ENCODE data around the gene MROH8. TPM values are rescaled to one million over a fixed set of nuclear protein-coding genes. Genes with fewer than 3 reads are reported as not detected.

MROH8 gene
- polyA plus RNA-seq, 1 donor (not counting 4 experiments of a cell fraction or from before 2014, with no cell fraction given), result 0.39 TPM

GRCh38 chr20:37155987-37156386 is 23.4 kb downstream of the MROH8 start:
- Histone ChIP-seq H3K27me3 (ENCODE audit: control insufficient read depth, extremely low read depth, insufficient read depth, low read length) (peaks cover 7% of the 10 kb centered on the region), H4K20me1 (ENCODE audit: control insufficient read depth, extremely low read depth, insufficient read depth, low read length) (no peaks in the 10 kb centered on the region), H3K4me2 (ENCODE audit: control insufficient read depth, extremely low read depth, insufficient read depth, low read depth, low read length) (no peak overlapping the region), H3K27ac (ENCODE audit: control insufficient read depth, insufficient read depth, low read length) (no peak overlapping the region), H3K9me1 (ENCODE audit: control insufficient read depth, extremely low read depth, insufficient read depth, low read length) (no peaks in the 10 kb centered on the region), H3K9me3 (ENCODE audit: control insufficient read depth, low read depth, low read length) (no peaks in the 10 kb centered on the region), H3K4me3 (ENCODE audit: control insufficient read depth in 2 of 3, extremely low read depth in 1 of 3, insufficient read depth in 2 of 3, low read depth in 1 of 3, low read length in 3 of 3) (no peak overlapping the region), H3K79me2 (ENCODE audit: control insufficient read depth, insufficient read depth, low read length) (no peaks in the 10 kb centered on the region), H3K4me1 (ENCODE audit: control insufficient read depth, extremely low read depth, insufficient read depth, low read length) (no peaks in the 10 kb centered on the region), H3K36me3 (ENCODE audit: control insufficient read depth in 2 of 2, extremely low read depth in 1 of 2, insufficient read depth in 2 of 2, low read length in 2 of 2) (no peaks in the 10 kb centered on the region), H2AFZ (ENCODE audit: control insufficient read depth, low read length) (no peak overlapping the region), H3K9ac (ENCODE audit: control insufficient read depth, extremely low read depth, insufficient read depth, low read length) (no peak overlapping the region)
- dilution Hi-C loops (cut with MboI; ENCODE audit: extremely low pct_ligation_motif_present, low sequenced_read_pairs), result no loop called here
- TF ChIP-seq EZH2 (IDR thresholded peaks at IDR 0.05; ENCODE audit: low read length) (no peak), CTCF (optimal IDR thresholded peaks at IDR 0.05 in 1 of 3, IDR thresholded peaks at IDR 0.05 in 1 of 3, conservative IDR thresholded peaks at IDR 0.05 in 1 of 3; ENCODE audit: extremely low read depth in 1 of 3, insufficient read depth in 2 of 3, low read length in 3 of 3) (no peak)
- DNase-seq (ENCODE audit: low read depth, low spot score) (no peak), FAIRE-seq (no peak)

- Histone ChIP-seq H3K27ac (ENCODE audit: control insufficient read depth, insufficient read depth, low read length) (no peak overlapping the region), H4K20me1 (ENCODE audit: control insufficient read depth, extremely low read depth, insufficient read depth, low read length) (no peaks in the 10 kb centered on the region), H3K36me3 (ENCODE audit: control insufficient read depth in 2 of 2, extremely low read depth in 1 of 2, insufficient read depth in 2 of 2, low read length in 2 of 2) (no peaks in the 10 kb centered on the region), H3K9me1 (ENCODE audit: control insufficient read depth, extremely low read depth, insufficient read depth, low read length) (no peaks in the 10 kb centered on the region), H2AFZ (ENCODE audit: control insufficient read depth, low read length) (no peak overlapping the region), H3K9ac (ENCODE audit: control insufficient read depth, extremely low read depth, insufficient read depth, low read length) (no peak overlapping the region), H3K27me3 (ENCODE audit: control insufficient read depth, extremely low read depth, insufficient read depth, low read length) (peaks cover 5% of the 10 kb centered on the region), H3K9me3 (ENCODE audit: control insufficient read depth, low read depth, low read length) (no peaks in the 10 kb centered on the region), H3K79me2 (ENCODE audit: control insufficient read depth, insufficient read depth, low read length) (no peaks in the 10 kb centered on the region), H3K4me1 (ENCODE audit: control insufficient read depth, extremely low read depth, insufficient read depth, low read length) (no peaks in the 10 kb centered on the region), H3K4me3 (ENCODE audit: control insufficient read depth in 2 of 3, extremely low read depth in 1 of 3, insufficient read depth in 2 of 3, low read depth in 1 of 3, low read length in 3 of 3) (no peak overlapping the region), H3K4me2 (ENCODE audit: control insufficient read depth, extremely low read depth, insufficient read depth, low read depth, low read length) (no peak overlapping the region)
- DNase-seq (ENCODE audit: low read depth, low spot score), result no peak
- no peak for TF ChIP-seq EZH2 (IDR thresholded peaks at IDR 0.05; ENCODE audit: low read length)
- TF ChIP-seq CTCF (optimal IDR thresholded peaks at IDR 0.05 in 1 of 3, IDR thresholded peaks at IDR 0.05 in 1 of 3, conservative IDR thresholded peaks at IDR 0.05 in 1 of 3; ENCODE audit: extremely low read depth in 1 of 3, insufficient read depth in 2 of 3, low read length in 3 of 3), result no peak
- dilution Hi-C loops (cut with MboI; ENCODE audit: extremely low pct_ligation_motif_present, low sequenced_read_pairs), result no loop called here
- no peak for FAIRE-seq
Observed at GRCh38 chr20:37154684-37155298, 24.6 kb downstream of the MROH8 start.

Data from keratinocyte (primary cell).